ENCODE results near the gene GRAMD4. TPM values are rescaled to one million over a fixed set of nuclear protein-coding genes. Genes with fewer than 3 reads are reported as not detected.

Gene GRAMD4
- total and polyA plus RNA-seq, 10 of the 15 experiments (the other 5 are each of a cell fraction or from before 2014, with no cell fraction given), result 0.21 to 45.5 (median 10.6) TPM

- TF ChIP-seq, protein P1, sequence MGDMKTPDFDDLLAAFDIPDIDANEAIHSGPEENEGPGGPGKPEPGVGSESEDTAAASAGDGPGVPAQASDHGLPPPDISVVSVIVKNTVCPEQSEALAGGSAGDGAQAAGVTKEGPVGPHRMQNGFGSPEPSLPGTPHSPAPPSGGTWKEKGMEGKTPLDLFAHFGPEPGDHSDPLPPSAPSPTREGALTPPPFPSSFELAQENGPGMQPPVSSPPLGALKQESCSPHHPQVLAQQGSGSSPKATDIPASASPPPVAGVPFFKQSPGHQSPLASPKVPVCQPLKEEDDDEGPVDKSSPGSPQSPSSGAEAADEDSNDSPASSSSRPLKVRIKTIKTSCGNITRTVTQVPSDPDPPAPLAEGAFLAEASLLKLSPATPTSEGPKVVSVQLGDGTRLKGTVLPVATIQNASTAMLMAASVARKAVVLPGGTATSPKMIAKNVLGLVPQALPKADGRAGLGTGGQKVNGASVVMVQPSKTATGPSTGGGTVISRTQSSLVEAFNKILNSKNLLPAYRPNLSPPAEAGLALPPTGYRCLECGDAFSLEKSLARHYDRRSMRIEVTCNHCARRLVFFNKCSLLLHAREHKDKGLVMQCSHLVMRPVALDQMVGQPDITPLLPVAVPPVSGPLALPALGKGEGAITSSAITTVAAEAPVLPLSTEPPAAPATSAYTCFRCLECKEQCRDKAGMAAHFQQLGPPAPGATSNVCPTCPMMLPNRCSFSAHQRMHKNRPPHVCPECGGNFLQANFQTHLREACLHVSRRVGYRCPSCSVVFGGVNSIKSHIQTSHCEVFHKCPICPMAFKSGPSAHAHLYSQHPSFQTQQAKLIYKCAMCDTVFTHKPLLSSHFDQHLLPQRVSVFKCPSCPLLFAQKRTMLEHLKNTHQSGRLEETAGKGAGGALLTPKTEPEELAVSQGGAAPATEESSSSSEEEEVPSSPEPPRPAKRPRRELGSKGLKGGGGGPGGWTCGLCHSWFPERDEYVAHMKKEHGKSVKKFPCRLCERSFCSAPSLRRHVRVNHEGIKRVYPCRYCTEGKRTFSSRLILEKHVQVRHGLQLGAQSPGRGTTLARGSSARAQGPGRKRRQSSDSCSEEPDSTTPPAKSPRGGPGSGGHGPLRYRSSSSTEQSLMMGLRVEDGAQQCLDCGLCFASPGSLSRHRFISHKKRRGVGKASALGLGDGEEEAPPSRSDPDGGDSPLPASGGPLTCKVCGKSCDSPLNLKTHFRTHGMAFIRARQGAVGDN (IDR thresholded peaks at IDR 0.05), result no peak
- TF ChIP-seq ZZZ3 (IDR thresholded peaks at IDR 0.05; ENCODE audit: control insufficient read depth, insufficient read length, low read depth) (no peak), FOXM1 (IDR thresholded peaks at IDR 0.05; ENCODE audit: low read depth, low read length) (no peak), ASH2L (IDR thresholded peaks at IDR 0.05; ENCODE audit: borderline replicate concordance, low read depth) (no peak), HSF1 (IDR thresholded peaks at IDR 0.05; ENCODE audit: low read depth, low read length) (no peak), ZNF274 (IDR thresholded peaks at IDR 0.05; ENCODE audit: insufficient read depth, insufficient read length) (no peak)
Measured at GRCh38 chr22:46694416-46695170, 74.4 kb downstream of the GRAMD4 start (continued).
